Lung (tissue), 12 donors: ENCODE results near the gene DAPK2. TPM values are rescaled to one million over a fixed set of nuclear protein-coding genes. Genes with fewer than 3 reads are reported as not detected.
A peak's percentile ranks its signal among the peaks of the same experiment; 100 is the strongest.

Experiments used
- ATAC-seq: fragments of 200-7000 bp; cut with Tn5 transposase; one replicate; pipeline ENCODE4 v1.9.1; 2020; ENCODE audit warnings: moderate number of reproducible peaks; ENCODE audit not compliant: insufficient read depth, low FRiP score
- DNase-seq, 3 donors: peaks; one replicate each; pipeline ENCODE4 v3.0.0-alpha.2; 2013 to 2017
- H3K27ac ChIP-seq, 2 donors: one replicate each; pipeline ENCODE4 v1.5.1; 2013; ENCODE audit warnings: mild to moderate bottlenecking in 2 of 2, moderate library complexity in 2 of 2, control low read depth in 1 of 2, inconsistent platforms in 1 of 2, low read depth in 1 of 2, low read length in 1 of 2
- H3K27me3 ChIP-seq, 3 donors: one replicate each; pipeline ENCODE4 v1.5.1; 2013; ENCODE audit warnings: low read length in 2 of 3; ENCODE audit not compliant: control insufficient read depth in 3 of 3, insufficient read depth in 3 of 3
- H3K36me3 ChIP-seq, 4 donors: one replicate each; pipeline ENCODE4 v1.5.1; 2013; ENCODE audit warnings: low read length in 4 of 4, mild to moderate bottlenecking in 1 of 4, moderate library complexity in 1 of 4; ENCODE audit not compliant: control insufficient read depth in 4 of 4, insufficient read depth in 4 of 4
- H3K4me1 ChIP-seq, 5 donors: one replicate each; pipeline ENCODE4 v1.5.1; 2013; ENCODE audit warnings: low read length in 5 of 5, mild to moderate bottlenecking in 2 of 5, moderate library complexity in 1 of 5; ENCODE audit not compliant: control insufficient read depth in 5 of 5, insufficient read depth in 5 of 5
- H3K4me3 ChIP-seq: one replicate; pipeline ENCODE4 v1.5.1; 2013; ENCODE audit warnings: mild to moderate bottlenecking, control low read depth, moderate library complexity
- H3K9ac ChIP-seq, 2 donors: one replicate each; pipeline ENCODE4 v1.5.1; 2013; ENCODE audit warnings: low read length in 2 of 2, control low read depth in 1 of 2; ENCODE audit not compliant: insufficient read depth in 1 of 2
- H3K9me3 ChIP-seq, 4 donors: one replicate each; pipeline ENCODE4 v1.5.1; 2013; ENCODE audit warnings: low read length in 3 of 4, mild to moderate bottlenecking in 1 of 4, moderate library complexity in 1 of 4; ENCODE audit not compliant: control insufficient read depth in 4 of 4, insufficient read depth in 3 of 4
- CTCF ChIP-seq: IDR thresholded peaks from 2 replicates; pipeline ENCODE4 v1.5.1; 2012; ENCODE audit warnings: mild to moderate bottlenecking; ENCODE audit errors: control extremely low read depth, extremely low read depth
- WGBS, 2 donors: extraction: QIAGEN DNeasy Blood & Tissue Kit; methylation state at CpG; one replicate each; pipeline ENCODE4 v1.1.7; 2013; 5-methylcytosine and 5-hydroxymethylcytosine counted together
- polyA plus RNA-seq, 2 donors: library from polyadenylated mRNA; stranded (reverse); fragments of 200-250 nt; gene quantifications; one replicate each; pipeline ENCODE4 v1.2.1, GENCODE V29; 2013
- total RNA-seq, 2 donors: library from RNA; depleted of rRNA in 1 of 2; stranded (reverse); fragments of >200 nt in 1 of 2; gene quantifications; one replicate each; pipeline ENCODE4 v1.2.1, GENCODE V29; 2014 to 2021
- donor health status: control.
- donor health status: control.
- donor health status: Bipolar disorder and iron deficiency.
- donor health status: healthy.
- donor health status: DM: yes; HTN: yes; CAD: no.

The DAPK2 gene
- total and polyA plus RNA-seq, 4 donors = 20.5 to 59.0 (median 49.1) TPM

GRCh38 chr15:63996794-63997357 is 49.4 kb downstream of the DAPK2 start:
- H3K27ac ChIP-seq = no peak overlapping the region

GRCh38 chr15:63995789-63996188 is 50.5 kb downstream of the DAPK2 start:
- no peak for DNase-seq
- TF ChIP-seq CTCF = no peak
- H3K9me3 ChIP-seq = no peaks in the 10 kb centered on the region
- ATAC-seq = no peak
- H3K27me3 ChIP-seq = no peaks in the 10 kb centered on the region
- H3K27ac ChIP-seq = no peak overlapping the region
- H3K9ac ChIP-seq = no peak overlapping the region
- WGBS, 2 donors = 96 to 100% methylated on average over 1 of the region's 1 CpG
- peaks cover 11 to 35% (median 18%) of the 10 kb centered on the region in 5 donors for H3K4me1 ChIP-seq
- H3K4me3 ChIP-seq = no peak overlapping the region
- H3K36me3 ChIP-seq = no peaks in the 10 kb centered on the region

More at GRCh38 chr15:63996794-63997357, 49.4 kb downstream of the DAPK2 start:
- Histone ChIP-seq H3K4me3 (no peak overlapping the region), H3K27me3 (no peaks in the 10 kb centered on the region), H3K9me3 (no peaks in the 10 kb centered on the region), H3K36me3 (no peaks in the 10 kb centered on the region), H3K9ac (no peak overlapping the region), H3K4me1 (peaks cover 6 to 28% (median 15%) of the 10 kb centered on the region in 5 donors)
- DNase-seq = no peak
- ATAC-seq = no peak
- TF ChIP-seq CTCF = no peak
- 96 to 97% methylated on average over 4 of the region's 4 CpGs for WGBS, 2 donors

GRCh38 chr15:63994073-63994600 is 52.1 kb downstream of the DAPK2 start:
- Histone ChIP-seq H3K9ac (no peak overlapping the region), H3K27me3 (no peaks in the 10 kb centered on the region), H3K27ac (peak overlapping the region; percentile 20 to 38), H3K36me3 (no peaks in the 10 kb centered on the region), H3K9me3 (no peaks in the 10 kb centered on the region), H3K4me3 (no peak overlapping the region), H3K4me1 (peaks cover 7 to 32% (median 15%) of the 10 kb centered on the region in 5 donors)
- TF ChIP-seq CTCF = no peak
- WGBS, 2 donors = 36 to 37% methylated on average over 4 of the region's 4 CpGs
- DNase-seq (no peak), ATAC-seq (no peak)
